ENCODE results near the gene YWHAE. TPM values are rescaled to one million over a fixed set of nuclear protein-coding genes. Genes with fewer than 3 reads are reported as not detected.
"Not testable (repeated sequence)": the region's sequence is repeated elsewhere in the genome, so short reads cannot be mapped to it uniquely, and the experiment has no call there.

YWHAE gene
- total RNA-seq, 1 donor from 2014 or later: 174 TPM

GRCh38 chr17:1340371-1340770, 59.7 kb downstream of the YWHAE start:
- no peak for DNase-seq (ENCODE audit: low spot score)
- ATAC-seq: no peak

GRCh38 chr17:1331708-1332107, 68.3 kb downstream of the YWHAE start:
- DNase-seq (ENCODE audit: low spot score) (no peak), ATAC-seq (no peak)

DNA sequence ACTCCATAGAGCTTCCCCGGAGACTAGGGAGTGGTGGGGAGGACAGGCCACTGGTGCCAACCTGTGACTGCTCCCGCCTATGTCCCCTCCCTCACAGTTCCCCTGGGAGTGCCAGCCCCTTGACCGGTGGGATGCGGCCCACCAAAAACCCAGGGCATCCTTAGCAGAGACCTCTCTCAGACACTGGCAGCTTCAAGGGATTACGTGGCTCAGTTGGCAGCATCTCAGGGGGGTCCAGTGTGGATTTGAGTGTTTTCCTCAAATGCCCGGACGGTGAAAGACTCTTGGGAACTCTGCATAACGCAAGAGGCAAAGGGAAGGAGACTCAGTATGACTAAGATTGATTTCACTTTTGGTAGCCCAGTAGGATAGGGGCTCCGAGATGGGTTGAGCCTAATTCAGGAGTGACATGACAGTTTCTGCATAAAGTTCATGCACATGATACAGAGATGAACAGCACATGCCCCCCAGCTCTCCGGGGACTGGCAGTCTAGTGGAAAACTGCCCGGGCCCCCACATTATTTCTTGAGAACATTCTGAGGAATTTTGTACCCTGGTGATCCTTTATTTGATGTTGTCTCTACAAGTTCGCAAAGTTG, 70.2 kb downstream of the YWHAE start:
- DNase-seq (ENCODE audit: low spot score) (no peak), ATAC-seq (no peak)

GRCh38 chr17:1328437-1328836, 71.6 kb downstream of the YWHAE start:
- DNase-seq (ENCODE audit: low spot score) (no peak), ATAC-seq (no peak)

- ATAC-seq (no peak), DNase-seq (ENCODE audit: low spot score) (no peak)
These were observed 74.3 kb downstream of the YWHAE start for GRCh38 chr17:1325766-1326165.

GRCh38 chr17:1324201-1324771, 75.7 kb downstream of the YWHAE start:
- DNase-seq (ENCODE audit: low spot score): no peak
- peak; percentile 11 for ATAC-seq

GRCh38 chr17:1323336-1323735, 76.7 kb downstream of the YWHAE start:
- no peak for ATAC-seq
- no peak for DNase-seq (ENCODE audit: low spot score)

GRCh38 chr17:1322480-1322879, 77.5 kb downstream of the YWHAE start:
- DNase-seq (ENCODE audit: low spot score): no peak
- ATAC-seq: no peak

GRCh38 chr17:1322014-1322428, 78.0 kb downstream of the YWHAE start:
- no peak for ATAC-seq
- DNase-seq (ENCODE audit: low spot score): no peak

DNA sequence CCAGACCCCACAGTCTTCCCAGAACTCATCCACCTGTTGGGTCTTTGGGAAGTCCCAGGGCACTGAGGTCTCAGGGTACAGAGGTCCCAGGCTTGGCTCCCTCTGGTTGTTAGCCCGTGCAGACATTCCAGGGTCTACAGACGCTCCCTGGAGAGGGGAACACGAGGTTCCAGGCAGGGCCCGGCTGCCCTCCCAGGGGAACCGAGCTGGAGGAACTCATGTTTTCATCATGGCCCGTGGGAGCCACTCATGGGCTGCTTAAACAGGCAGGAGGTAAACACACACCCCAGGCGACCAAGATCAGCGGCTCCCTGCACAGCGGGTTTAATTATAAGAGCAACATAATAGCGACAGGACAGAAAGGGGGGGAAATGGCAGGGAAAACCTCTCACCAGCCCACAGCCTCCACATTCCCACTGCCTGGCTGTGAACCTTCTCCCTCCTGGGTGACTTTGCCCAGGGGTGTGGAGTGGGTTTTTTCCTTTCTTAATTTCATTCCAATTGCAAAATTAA, 84.1 kb downstream of the YWHAE start:
- ATAC-seq (no peak), DNase-seq (ENCODE audit: low spot score) (no peak)

- ATAC-seq: no peak
- no peak for DNase-seq (ENCODE audit: low spot score)
These were observed 84.6 kb downstream of the YWHAE start for GRCh38 chr17:1315409-1315808.

DNA sequence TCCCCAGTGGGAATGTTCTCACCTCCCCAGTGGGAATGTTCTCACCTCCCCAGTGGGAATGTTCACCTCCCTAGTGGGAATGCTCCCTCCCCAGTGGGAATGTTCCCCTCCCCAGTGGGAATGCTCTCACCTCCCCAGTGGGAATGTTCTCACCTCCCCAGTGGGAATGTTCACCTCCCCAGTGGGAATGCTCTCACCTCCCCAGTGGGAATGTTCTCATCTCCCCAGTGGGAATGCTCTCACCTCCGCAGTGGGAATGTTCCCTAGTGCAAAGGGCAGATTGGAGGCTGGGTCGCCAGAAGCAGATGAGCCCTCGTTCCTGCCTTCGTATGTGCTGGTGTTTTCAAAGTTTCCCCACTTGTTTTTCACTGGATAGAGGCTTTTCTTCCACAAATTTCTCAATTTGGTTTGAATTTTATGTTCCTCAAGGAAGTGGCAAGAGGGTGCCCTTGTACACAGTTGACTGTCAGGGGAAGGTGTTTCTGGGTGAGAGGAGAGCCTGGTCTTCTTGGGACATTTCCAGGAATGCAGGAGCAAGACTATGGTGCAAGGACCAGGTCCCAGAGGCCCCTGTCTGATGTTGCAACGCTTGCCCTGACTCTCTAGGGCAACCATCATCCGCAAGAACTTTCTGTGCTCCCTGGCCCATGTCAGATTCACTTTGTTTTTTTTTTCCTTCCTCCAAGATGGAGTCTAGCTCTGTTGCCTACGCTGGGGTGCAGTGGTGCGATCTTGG, 86.6 kb downstream of the YWHAE start:
- DNase-seq (ENCODE audit: low spot score) (no peak), ATAC-seq (no peak)

GRCh38 chr17:1312261-1312870, 87.7 kb downstream of the YWHAE start:
- no peak for DNase-seq (ENCODE audit: low spot score)
- no peak for ATAC-seq

- DNase-seq (ENCODE audit: low spot score); ATAC-seq: not testable (repeated sequence)
These were observed 92.2 kb downstream of the YWHAE start for GRCh38 chr17:1307829-1308228.

DNA sequence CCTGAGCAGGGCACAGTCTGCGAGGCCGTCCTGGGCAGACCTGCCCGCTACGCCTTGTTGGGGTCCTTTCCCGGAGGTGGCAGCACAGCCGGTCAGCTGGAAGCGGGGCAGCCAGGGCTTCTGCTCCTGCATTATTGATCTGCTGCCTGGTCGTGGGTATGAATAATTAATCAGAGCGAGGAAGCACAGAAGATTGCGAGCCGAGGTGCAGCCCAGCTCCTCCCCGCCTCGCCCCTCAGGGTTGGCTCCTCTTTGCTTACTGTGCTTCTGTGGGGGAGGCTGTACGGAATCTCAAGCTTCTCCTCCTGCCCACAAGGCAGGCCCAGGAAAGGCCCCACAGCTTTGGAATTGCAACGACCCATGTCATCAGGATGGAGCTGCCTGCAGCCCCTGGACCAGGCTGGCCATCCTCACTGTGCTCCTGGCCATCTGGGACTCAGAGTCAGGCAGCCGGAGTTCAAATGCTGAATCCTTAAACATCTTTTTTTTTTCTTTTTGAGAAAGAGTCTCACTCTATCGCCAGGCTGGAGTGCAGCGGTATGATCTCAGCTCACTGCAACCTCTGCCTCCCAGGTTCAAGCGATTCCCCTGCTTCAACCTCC, 95.0 kb downstream of the YWHAE start:
- DNase-seq (ENCODE audit: low spot score) (no peak), ATAC-seq (no peak)

DNA sequence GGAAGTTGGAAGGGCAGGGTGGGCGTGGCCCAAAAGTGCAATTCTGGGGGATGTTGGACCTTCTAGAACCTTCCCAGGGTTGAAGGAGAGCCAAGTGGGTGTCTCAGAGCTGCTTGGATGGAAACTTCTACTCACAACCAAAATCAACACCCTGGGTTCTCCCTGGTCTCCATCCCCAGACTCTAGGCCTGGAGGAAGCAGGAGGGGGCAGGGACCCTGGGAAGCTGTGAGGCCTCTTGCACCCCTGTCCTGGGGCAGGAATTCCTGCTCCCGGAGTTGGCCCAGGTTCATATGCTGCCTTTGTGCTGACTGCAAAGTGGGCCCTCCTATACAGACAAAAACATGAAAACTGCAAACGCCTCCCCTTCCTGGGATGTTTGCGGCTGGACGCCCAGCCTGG, 95.5 kb downstream of the YWHAE start:
- no peak for ATAC-seq
- no peak for DNase-seq (ENCODE audit: low spot score)

GRCh38 chr17:1302761-1303160, 97.3 kb downstream of the YWHAE start:
- ATAC-seq (no peak), DNase-seq (ENCODE audit: low spot score) (no peak)

DNA sequence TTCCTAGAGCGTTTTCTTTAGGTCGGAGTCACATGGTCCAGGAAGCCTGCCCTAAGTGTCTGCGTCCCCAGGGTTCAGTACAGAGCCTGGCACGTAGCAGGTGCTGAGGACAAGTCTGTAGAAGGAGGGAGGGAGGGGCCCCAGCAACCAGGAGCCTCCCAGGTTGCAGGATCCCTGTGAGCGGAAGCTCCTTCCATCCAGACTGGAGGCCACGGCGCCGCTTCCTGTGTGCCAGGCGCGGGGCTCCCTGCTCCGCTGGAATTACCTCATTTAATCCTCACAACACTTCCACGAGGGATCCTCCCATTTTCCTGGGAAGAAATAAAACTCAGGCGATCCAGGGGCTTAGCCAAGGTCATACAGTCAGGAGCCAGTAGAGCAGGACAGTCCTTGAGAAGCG, 98.5 kb downstream of the YWHAE start:
- DNase-seq (ENCODE audit: low spot score) (no peak), ATAC-seq (no peak)

DNA sequence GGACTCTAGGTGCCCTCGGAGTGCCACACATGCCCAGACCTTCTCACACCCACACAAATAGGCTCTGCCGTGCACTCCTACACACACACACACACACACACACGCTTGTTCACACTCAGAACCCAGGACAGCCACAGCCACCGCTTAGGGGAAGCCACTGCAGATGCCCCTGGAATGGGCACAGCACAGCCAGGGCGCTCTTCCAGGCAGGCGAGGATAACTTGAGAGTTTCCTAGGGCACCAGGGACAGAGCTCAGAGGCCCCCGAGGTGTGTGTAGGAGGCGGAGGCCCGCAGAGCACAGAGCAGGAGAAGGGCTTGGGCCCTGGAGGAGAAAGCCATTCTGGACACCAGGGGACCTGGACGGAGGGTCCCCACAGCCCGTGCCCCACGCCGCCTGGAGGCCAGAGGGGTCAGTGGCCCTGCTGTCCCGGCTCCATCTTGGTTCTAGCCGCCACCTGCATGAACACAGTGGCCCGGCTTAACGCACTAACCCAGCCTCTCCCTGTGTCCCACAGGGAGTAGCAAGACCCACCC, 99.6 kb downstream of the YWHAE start:
- no peak for ATAC-seq
- no peak for DNase-seq (ENCODE audit: low spot score)

GRCh38 chr17:1299552-1300370, 100.3 kb downstream of the YWHAE start:
- ATAC-seq (no peak), DNase-seq (ENCODE audit: low spot score) (no peak)

Data from left lobe of liver (tissue), 2 donors.